GM12864 (cell line): ENCODE results near the gene IL1R2.

ENCODE experiments used
- DNase-seq: peaks from one replicate; pipeline ENCODE4 v3.0.0-alpha.2; 2011; ENCODE audit warnings: low read depth
- H3K4me3 ChIP-seq: 2 replicates; pipeline ENCODE4 v1.5.1; 2011; ENCODE audit warnings: mild to moderate bottlenecking, low read depth, low read length, control low read depth
- CTCF ChIP-seq: IDR thresholded peaks from 2 replicates; pipeline ENCODE4 v1.5.1; 2011; ENCODE audit warnings: low read depth, mild to moderate bottlenecking, moderate library complexity, low read length, control low read depth, inconsistent platforms; ENCODE audit errors: missing control alignments

The IL1R2 gene

GRCh38 chr2:101952551-101952950 is 39.2 kb upstream of the IL1R2 start:
- no peak for DNase-seq
- TF ChIP-seq CTCF: no peak
- H3K4me3 ChIP-seq: no peak overlapping the region

- no peak overlapping the region for H3K4me3 ChIP-seq
- TF ChIP-seq CTCF: no peak
- no peak for DNase-seq
Observed at GRCh38 chr2:101956465-101957438, 35.0 kb upstream of the IL1R2 start.

GRCh38 chr2:101958061-101958460 is 33.7 kb upstream of the IL1R2 start:
- no peak for TF ChIP-seq CTCF
- no peak for DNase-seq
- H3K4me3 ChIP-seq: no peak overlapping the region

- DNase-seq: no peak
- TF ChIP-seq CTCF: no peak
- H3K4me3 ChIP-seq: no peak overlapping the region
Observed at GRCh38 chr2:101960819-101961337, 30.9 kb upstream of the IL1R2 start.

GRCh38 chr2:101961338-101962191 is 30.2 kb upstream of the IL1R2 start:
- no peak for DNase-seq
- no peak overlapping the region for H3K4me3 ChIP-seq
- TF ChIP-seq CTCF: no peak

GRCh38 chr2:101962309-101962708 is 29.5 kb upstream of the IL1R2 start:
- no peak for DNase-seq
- no peak for TF ChIP-seq CTCF
- no peak overlapping the region for H3K4me3 ChIP-seq
